ENCODE results near the gene MAST4. TPM values are rescaled to one million over a fixed set of nuclear protein-coding genes. Genes with fewer than 3 reads are reported as not detected.
A peak's percentile ranks its signal among the peaks of the same experiment; 100 is the strongest.
"Not testable (repeated sequence)": the region's sequence is repeated elsewhere in the genome, so short reads cannot be mapped to it uniquely, and the experiment has no call there.

The MAST4 gene
- total RNA-seq, 2 donors from 2014 or later = 50.4 to 60.6 TPM

DNA sequence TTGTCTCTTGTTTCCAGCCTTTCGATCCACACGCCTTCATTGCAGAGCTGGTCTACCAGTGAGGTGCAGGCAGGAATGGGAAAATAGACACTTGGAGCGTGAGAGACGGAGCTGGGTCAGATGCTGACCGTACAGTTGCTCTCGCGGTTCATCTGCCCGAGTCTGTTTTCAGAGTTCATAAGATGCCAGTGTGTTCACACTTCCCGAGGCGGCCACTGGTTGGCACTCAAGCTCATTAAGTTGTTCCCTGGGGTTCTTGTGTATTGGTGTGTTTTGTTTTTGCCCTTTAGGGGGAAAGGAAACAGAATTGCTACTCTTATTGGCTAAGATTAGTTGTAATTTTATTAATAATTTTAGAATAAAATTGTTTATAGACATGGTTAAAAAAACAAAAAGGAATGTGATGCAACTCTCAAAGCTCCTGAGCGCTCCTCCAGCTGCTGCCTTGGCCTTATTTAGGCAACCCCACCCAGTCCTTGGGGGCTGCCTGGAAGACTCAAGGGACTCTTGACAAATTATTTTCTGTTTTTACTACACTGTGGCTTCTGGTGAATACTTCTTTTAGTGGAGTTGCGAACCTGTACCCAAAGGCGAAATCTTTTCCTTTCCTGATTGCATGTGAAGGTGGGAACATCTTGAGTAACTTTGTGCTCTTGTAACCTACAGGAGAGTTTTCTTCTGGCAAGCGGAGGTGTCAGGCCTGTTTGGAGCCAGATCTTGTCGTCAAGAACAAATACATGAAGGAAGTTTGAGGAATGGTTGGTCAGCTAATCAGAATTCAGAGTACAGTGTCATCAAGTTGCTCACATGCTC is 146.1 kb downstream of the MAST4 start:
- Histone ChIP-seq H3K4me3 (no peak overlapping the region), H3K4me1 (peaks cover 0 to 35% of the 10 kb centered on the region in 2 donors), H3K36me3 (no peaks in the 10 kb centered on the region), H3K9me3 (no peaks in the 10 kb centered on the region), H3K27me3 (no peaks in the 10 kb centered on the region), H3K27ac (no peak overlapping the region)
- DNase-seq (ENCODE audit: low spot score) = no peak
- peak; percentile 32 to 60 for TF ChIP-seq CTCF (IDR thresholded peaks at IDR 0.05)

DNA sequence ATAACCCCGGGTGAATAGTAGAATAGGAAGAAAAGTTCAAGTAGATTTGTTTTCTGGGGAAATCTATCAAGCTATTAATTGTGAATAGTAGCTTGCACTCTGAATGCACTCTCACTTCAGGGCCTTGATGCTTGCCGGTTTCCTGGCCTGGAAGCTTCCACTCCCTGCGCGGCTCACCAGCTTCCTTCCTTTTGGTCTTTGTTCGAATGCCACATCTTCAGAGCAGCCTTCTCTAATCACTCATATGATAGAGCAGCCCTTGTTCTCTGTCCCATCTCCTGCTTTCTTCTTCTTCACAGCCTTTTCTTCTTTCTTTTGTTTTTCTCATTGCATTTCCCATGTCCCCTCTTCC is 146.7 kb downstream of the MAST4 start:
- TF ChIP-seq CTCF (IDR thresholded peaks at IDR 0.05) = no peak
- no peak overlapping the region for H3K4me3 ChIP-seq
- peaks cover 0 to 41% of the 10 kb centered on the region in 2 donors for H3K4me1 ChIP-seq
- no peak for DNase-seq (ENCODE audit: low spot score)
- H3K36me3 ChIP-seq = no peaks in the 10 kb centered on the region
- H3K9me3 ChIP-seq = no peaks in the 10 kb centered on the region
- H3K27me3 ChIP-seq = no peaks in the 10 kb centered on the region
- no peak overlapping the region for H3K27ac ChIP-seq

DNA sequence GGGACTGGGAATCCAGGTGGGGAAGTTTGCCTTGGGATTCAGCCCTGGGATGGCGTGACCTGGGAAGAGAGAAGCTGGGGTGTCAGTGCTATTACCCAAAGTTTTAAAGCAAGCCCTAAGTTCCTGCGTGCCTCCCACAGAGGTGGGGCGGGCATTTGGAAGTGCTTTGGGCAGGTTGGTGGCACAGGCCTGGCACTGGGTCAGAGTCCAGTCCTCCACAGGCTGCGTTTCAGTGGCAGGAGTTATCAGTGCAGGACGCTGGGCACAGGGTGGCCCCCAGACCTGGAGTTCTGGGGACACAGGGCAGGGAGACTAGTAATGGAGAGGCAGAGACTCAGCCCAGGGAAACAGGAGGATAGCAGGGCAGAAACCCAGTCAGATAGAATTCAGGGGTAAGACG is 147.2 kb downstream of the MAST4 start:
- Histone ChIP-seq H3K36me3 (no peaks in the 10 kb centered on the region), H3K27me3 (no peaks in the 10 kb centered on the region), H3K4me3 (no peak overlapping the region), H3K9me3 (no peaks in the 10 kb centered on the region), H3K4me1 (peaks cover 0 to 43% of the 10 kb centered on the region in 2 donors), H3K27ac (no peak overlapping the region)
- DNase-seq (ENCODE audit: low spot score) = no peak
- TF ChIP-seq CTCF (IDR thresholded peaks at IDR 0.05) = no peak

- no peak for TF ChIP-seq CTCF (IDR thresholded peaks at IDR 0.05)
- Histone ChIP-seq H3K4me1 (peaks cover 0 to 43% of the 10 kb centered on the region in 2 donors), H3K27me3 (no peaks in the 10 kb centered on the region), H3K36me3 (no peaks in the 10 kb centered on the region), H3K27ac (no peak overlapping the region), H3K4me3 (no peak overlapping the region), H3K9me3 (no peaks in the 10 kb centered on the region)
- no peak for DNase-seq (ENCODE audit: low spot score)
Measured at GRCh38 chr5:66744040-66744439, 147.8 kb downstream of the MAST4 start.

DNA sequence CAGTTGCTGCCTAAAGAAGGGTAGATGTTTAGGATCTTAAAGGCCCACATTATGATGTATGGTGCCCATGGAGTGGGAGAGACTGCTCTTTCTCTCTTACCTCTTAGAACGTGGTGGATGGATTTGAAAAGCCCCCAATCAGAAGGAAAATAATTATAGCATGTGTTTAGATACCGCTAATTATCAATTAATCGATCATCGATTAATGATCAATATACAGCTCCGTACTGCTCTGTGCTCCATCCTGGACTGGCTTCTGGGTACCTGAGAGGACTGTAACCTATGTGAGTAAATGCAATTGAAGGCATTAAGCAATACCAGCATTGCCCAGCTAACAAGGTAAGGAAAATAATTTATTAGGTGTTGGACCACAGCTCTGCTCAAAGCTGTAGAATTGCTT is 149.1 kb downstream of the MAST4 start:
- no peak for TF ChIP-seq CTCF (IDR thresholded peaks at IDR 0.05)
- Histone ChIP-seq H3K27me3 (no peaks in the 10 kb centered on the region), H3K4me1 (peaks cover 0 to 43% of the 10 kb centered on the region in 2 donors), H3K4me3 (no peak overlapping the region), H3K36me3 (no peaks in the 10 kb centered on the region), H3K9me3 (no peaks in the 10 kb centered on the region), H3K27ac (no peak overlapping the region)
- DNase-seq (ENCODE audit: low spot score) = no peak

DNA sequence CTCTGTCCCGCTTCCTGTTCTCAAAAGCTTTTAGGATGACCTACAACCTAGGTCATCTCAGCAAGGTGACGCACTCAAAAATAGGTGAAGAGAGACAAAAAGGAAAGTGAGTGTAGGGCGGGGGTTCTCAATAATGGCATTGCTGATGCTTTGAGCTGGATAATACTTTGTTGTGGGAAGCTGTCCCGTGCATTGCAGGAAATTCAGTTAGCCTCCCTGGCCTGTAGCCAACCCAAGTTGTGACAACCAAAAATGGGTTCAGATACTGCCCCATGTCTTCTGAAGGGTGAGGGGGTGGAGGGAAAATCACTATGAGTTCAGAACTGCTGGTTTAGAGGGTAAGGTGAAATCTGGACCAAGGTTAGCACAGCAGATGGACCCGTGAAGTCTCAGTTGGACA is 151.4 kb downstream of the MAST4 start:
- Histone ChIP-seq H3K9me3 (no peaks in the 10 kb centered on the region), H3K27ac (no peak overlapping the region), H3K36me3 (no peaks in the 10 kb centered on the region), H3K4me1 (peaks cover 0 to 30% of the 10 kb centered on the region in 2 donors), H3K27me3 (no peaks in the 10 kb centered on the region), H3K4me3 (no peak overlapping the region)
- no peak for DNase-seq (ENCODE audit: low spot score)
- no peak for TF ChIP-seq CTCF (IDR thresholded peaks at IDR 0.05)

GRCh38 chr5:66752668-66753067 is 156.5 kb downstream of the MAST4 start:
- H3K4me3 ChIP-seq; H3K9me3 ChIP-seq; H3K27ac ChIP-seq; DNase-seq (ENCODE audit: low spot score); H3K27me3 ChIP-seq; H3K36me3 ChIP-seq: not testable (repeated sequence)
- H3K4me1 ChIP-seq = peaks cover 0 to 14% of the 10 kb centered on the region in 2 donors
